ENCODE measurements around the gene DNHD1.

The DNHD1 gene

GRCh38 chr11:6497069-6497839 is at the start of gene DNHD1:
TSS of gene DNHD1 (plus strand) at chr11:6497280. CDS start at chr11:6498216, 936 bp downstream.
- H3K4me3 ChIP-seq (replicated peaks in 1 of 2; ENCODE audit: low read depth in 2 of 2, low read length in 2 of 2): no peak within 1 kb of the TSS
- no peak for TF ChIP-seq CTCF (IDR thresholded peaks at IDR 0.05; ENCODE audit: low read depth, low read length)
- DNase-seq (ENCODE audit: low read depth in 2 of 2): no peak

- H3K4me3 ChIP-seq (replicated peaks in 1 of 2; ENCODE audit: low read depth in 2 of 2, low read length in 2 of 2): no peak overlapping the region
- no peak for DNase-seq (ENCODE audit: low read depth in 2 of 2)
- TF ChIP-seq CTCF (IDR thresholded peaks at IDR 0.05; ENCODE audit: low read depth, low read length): no peak
Observed at GRCh38 chr11:6448574-6448973, 48.5 kb upstream of the DNHD1 start.

GRCh38 chr11:6452219-6452618 is 44.9 kb upstream of the DNHD1 start:
- no peak for TF ChIP-seq CTCF (IDR thresholded peaks at IDR 0.05; ENCODE audit: low read depth, low read length)
- no peak overlapping the region for H3K4me3 ChIP-seq (replicated peaks in 1 of 2; ENCODE audit: low read depth in 2 of 2, low read length in 2 of 2)
- DNase-seq (ENCODE audit: low read depth in 2 of 2): peak; percentile 29 to 60

- TF ChIP-seq CTCF (IDR thresholded peaks at IDR 0.05; ENCODE audit: low read depth, low read length): no peak
- DNase-seq (ENCODE audit: low read depth in 2 of 2): no peak
- H3K4me3 ChIP-seq (replicated peaks in 1 of 2; ENCODE audit: low read depth in 2 of 2, low read length in 2 of 2): no peak overlapping the region
Observed at GRCh38 chr11:6453152-6453551, 43.9 kb upstream of the DNHD1 start.

- no peak for DNase-seq (ENCODE audit: low read depth in 2 of 2)
Observed at GRCh38 chr11:6455070-6455469, 42.0 kb upstream of the DNHD1 start.

GRCh38 chr11:6456361-6457073 is 40.6 kb upstream of the DNHD1 start:
- H3K4me3 ChIP-seq (replicated peaks in 1 of 2; ENCODE audit: low read depth in 2 of 2, low read length in 2 of 2): no peak overlapping the region
- TF ChIP-seq CTCF (IDR thresholded peaks at IDR 0.05; ENCODE audit: low read depth, low read length): no peak
- DNase-seq (ENCODE audit: low read depth in 2 of 2): no peak

More at GRCh38 chr11:6455070-6455469, 42.0 kb upstream of the DNHD1 start:
- no peak overlapping the region for H3K4me3 ChIP-seq (replicated peaks in 1 of 2; ENCODE audit: low read depth in 2 of 2, low read length in 2 of 2)
- TF ChIP-seq CTCF (IDR thresholded peaks at IDR 0.05; ENCODE audit: low read depth, low read length): no peak

All from cardiac fibroblast (primary cell).